ENCODE results near the gene ZNF48.

DNA sequence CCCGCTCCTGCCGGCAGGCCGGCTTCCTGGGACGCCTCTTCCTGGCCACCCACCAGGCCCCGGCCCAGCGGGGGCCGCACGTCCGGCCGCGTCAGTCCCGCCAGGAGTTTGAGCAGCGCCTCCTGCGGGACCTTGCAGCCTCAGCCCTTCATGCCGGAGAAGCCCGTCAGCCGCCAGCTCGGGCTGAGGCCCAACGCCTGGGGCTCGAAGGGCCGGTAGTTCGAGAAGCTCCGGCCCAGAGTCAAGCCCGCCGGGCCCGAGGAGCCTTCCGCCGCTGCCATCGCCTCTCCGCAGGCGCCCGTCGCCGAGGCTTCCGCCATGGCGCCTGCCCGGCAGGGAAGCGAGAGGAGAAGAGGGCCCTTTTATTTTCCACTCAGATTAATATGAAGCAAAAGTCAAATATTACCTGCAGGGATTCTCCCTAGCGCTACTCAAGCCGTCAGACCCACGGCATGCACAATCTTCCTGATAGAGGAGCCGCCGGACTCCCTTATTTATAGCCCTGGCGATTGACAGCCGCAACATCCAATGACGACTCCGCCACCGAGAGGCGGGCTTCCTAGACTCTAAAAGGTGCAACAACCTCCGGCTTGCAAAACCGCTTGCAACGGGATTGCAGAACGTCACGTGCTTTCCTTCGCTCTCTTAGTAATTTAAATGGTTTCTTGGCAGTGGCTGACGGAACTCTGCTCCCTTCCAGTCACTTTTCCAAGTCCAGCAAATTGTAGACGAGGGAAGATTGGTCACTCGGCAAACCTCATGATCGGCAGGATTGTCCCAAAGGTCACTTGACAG is 50.4 kb downstream of the ZNF48 start, which contains the start of gene SEPHS2:
- TF ChIP-seq, protein P1, sequence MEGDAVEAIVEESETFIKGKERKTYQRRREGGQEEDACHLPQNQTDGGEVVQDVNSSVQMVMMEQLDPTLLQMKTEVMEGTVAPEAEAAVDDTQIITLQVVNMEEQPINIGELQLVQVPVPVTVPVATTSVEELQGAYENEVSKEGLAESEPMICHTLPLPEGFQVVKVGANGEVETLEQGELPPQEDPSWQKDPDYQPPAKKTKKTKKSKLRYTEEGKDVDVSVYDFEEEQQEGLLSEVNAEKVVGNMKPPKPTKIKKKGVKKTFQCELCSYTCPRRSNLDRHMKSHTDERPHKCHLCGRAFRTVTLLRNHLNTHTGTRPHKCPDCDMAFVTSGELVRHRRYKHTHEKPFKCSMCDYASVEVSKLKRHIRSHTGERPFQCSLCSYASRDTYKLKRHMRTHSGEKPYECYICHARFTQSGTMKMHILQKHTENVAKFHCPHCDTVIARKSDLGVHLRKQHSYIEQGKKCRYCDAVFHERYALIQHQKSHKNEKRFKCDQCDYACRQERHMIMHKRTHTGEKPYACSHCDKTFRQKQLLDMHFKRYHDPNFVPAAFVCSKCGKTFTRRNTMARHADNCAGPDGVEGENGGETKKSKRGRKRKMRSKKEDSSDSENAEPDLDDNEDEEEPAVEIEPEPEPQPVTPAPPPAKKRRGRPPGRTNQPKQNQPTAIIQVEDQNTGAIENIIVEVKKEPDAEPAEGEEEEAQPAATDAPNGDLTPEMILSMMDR (IDR thresholded peaks at IDR 0.05; ENCODE audit: poor library complexity, severe bottlenecking) = peak; percentile 62
- TF ChIP-seq EZH2 (IDR thresholded peaks at IDR 0.05; ENCODE audit: borderline replicate concordance, insufficient read depth, low read length, poor library complexity, severe bottlenecking) = no peak
- TF ChIP-seq, protein P2, sequence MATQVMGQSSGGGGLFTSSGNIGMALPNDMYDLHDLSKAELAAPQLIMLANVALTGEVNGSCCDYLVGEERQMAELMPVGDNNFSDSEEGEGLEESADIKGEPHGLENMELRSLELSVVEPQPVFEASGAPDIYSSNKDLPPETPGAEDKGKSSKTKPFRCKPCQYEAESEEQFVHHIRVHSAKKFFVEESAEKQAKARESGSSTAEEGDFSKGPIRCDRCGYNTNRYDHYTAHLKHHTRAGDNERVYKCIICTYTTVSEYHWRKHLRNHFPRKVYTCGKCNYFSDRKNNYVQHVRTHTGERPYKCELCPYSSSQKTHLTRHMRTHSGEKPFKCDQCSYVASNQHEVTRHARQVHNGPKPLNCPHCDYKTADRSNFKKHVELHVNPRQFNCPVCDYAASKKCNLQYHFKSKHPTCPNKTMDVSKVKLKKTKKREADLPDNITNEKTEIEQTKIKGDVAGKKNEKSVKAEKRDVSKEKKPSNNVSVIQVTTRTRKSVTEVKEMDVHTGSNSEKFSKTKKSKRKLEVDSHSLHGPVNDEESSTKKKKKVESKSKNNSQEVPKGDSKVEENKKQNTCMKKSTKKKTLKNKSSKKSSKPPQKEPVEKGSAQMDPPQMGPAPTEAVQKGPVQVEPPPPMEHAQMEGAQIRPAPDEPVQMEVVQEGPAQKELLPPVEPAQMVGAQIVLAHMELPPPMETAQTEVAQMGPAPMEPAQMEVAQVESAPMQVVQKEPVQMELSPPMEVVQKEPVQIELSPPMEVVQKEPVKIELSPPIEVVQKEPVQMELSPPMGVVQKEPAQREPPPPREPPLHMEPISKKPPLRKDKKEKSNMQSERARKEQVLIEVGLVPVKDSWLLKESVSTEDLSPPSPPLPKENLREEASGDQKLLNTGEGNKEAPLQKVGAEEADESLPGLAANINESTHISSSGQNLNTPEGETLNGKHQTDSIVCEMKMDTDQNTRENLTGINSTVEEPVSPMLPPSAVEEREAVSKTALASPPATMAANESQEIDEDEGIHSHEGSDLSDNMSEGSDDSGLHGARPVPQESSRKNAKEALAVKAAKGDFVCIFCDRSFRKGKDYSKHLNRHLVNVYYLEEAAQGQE (IDR thresholded peaks at IDR 0.05; ENCODE audit: borderline replicate concordance) = peak; percentile 65
- TF ChIP-seq POLR2AphosphoS5 (IDR thresholded peaks at IDR 0.05) = peak; percentile 92
- TF ChIP-seq RAD21 (conservative IDR thresholded peaks at IDR 0.05) = peak; percentile 44
- peak; percentile 59 for TF ChIP-seq MXI1 (conservative IDR thresholded peaks at IDR 0.05; ENCODE audit: poor library complexity, severe bottlenecking)
- TF ChIP-seq EP300 (conservative IDR thresholded peaks at IDR 0.05; ENCODE audit: poor library complexity, severe bottlenecking) = no peak
- TF ChIP-seq TAF1 (IDR thresholded peaks at IDR 0.05; ENCODE audit: low read depth) = peak; percentile 75
